GM19438 (cell line): ENCODE measurements around the gene TMEM263.
A peak's percentile ranks its signal among the peaks of the same experiment; 100 is the strongest.

Experiments used
- ATAC-seq: cut with Tn5 transposase; IDR thresholded peaks from one replicate; pipeline ENCODE4 v1.9.1; 2021; ENCODE audit warnings: low read depth; ENCODE audit not compliant: unreplicated experiment

TMEM263 gene

GRCh38 chr12:106945261-106945851 is 10.4 kb upstream of the TMEM263 start:
- no peak for ATAC-seq

GRCh38 chr12:106947461-106947860 is 8.2 kb upstream of the TMEM263 start:
- ATAC-seq = no peak

- ATAC-seq = no peak
Measured at GRCh38 chr12:106950591-106950990, 5.1 kb upstream of the TMEM263 start.

- ATAC-seq = no peak
Measured at GRCh38 chr12:106953352-106954250, 2.1 kb upstream of the TMEM263 start.

GRCh38 chr12:106954462-106955376 is 988 bp upstream of the TMEM263 start:
- ATAC-seq = no peak

- peak; percentile 28 for ATAC-seq
Measured at GRCh38 chr12:106956048-106956578, 406 bp downstream of the TMEM263 start.

- no peak for ATAC-seq
Measured at GRCh38 chr12:106957583-106957982, 1.9 kb downstream of the TMEM263 start.

- no peak for ATAC-seq
Measured at GRCh38 chr12:106960443-106960842, 4.7 kb downstream of the TMEM263 start.

GRCh38 chr12:106962286-106962685 is 6.6 kb downstream of the TMEM263 start:
- ATAC-seq = no peak

- no peak for ATAC-seq
Measured at GRCh38 chr12:106964526-106964925, 8.8 kb downstream of the TMEM263 start.

- no peak for ATAC-seq
Measured at GRCh38 chr12:106971065-106971464, 15.4 kb downstream of the TMEM263 start.

GRCh38 chr12:106973545-106973944 is 17.8 kb downstream of the TMEM263 start:
- ATAC-seq = no peak

GRCh38 chr12:106974511-106974910 is 18.8 kb downstream of the TMEM263 start:
- ATAC-seq = peak; percentile 84

- no peak for ATAC-seq
Measured at GRCh38 chr12:106975098-106975497, 19.4 kb downstream of the TMEM263 start.

GRCh38 chr12:106975993-106976658 is 20.4 kb downstream of the TMEM263 start:
- no peak for ATAC-seq

- ATAC-seq = no peak
Measured at GRCh38 chr12:106976668-106977067, 21.0 kb downstream of the TMEM263 start.

GRCh38 chr12:106978035-106978800 is 22.5 kb downstream of the TMEM263 start:
- ATAC-seq = no peak

- ATAC-seq = no peak
Measured at GRCh38 chr12:106980944-106981343, 25.2 kb downstream of the TMEM263 start.

GRCh38 chr12:106981788-106982187 is 26.1 kb downstream of the TMEM263 start:
- no peak for ATAC-seq
